GM18873 (cell line): ENCODE data around the gene AKR1C8.
"Not testable (repeated sequence)": the region's sequence is repeated elsewhere in the genome, so short reads cannot be mapped to it uniquely, and the experiment has no call there.

Experiments
- ATAC-seq: cut with Tn5 transposase; IDR thresholded peaks from one replicate; pipeline ENCODE4 v1.9.1; 2021; ENCODE audit warnings: mild to moderate bottlenecking, moderate library complexity, moderate number of reproducible peaks; ENCODE audit not compliant: unreplicated experiment, low FRiP score

AKR1C8 gene

GRCh38 chr10:5175581-5175980 is 9.4 kb downstream of the AKR1C8 start:
- ATAC-seq: not testable (repeated sequence)

GRCh38 chr10:5168897-5169420 is 16.0 kb downstream of the AKR1C8 start:
- ATAC-seq: no peak

- no peak for ATAC-seq
Measured at GRCh38 chr10:5165738-5166137, 19.2 kb downstream of the AKR1C8 start.

GRCh38 chr10:5163487-5163886 is 21.5 kb downstream of the AKR1C8 start:
- ATAC-seq: no peak

DNA sequence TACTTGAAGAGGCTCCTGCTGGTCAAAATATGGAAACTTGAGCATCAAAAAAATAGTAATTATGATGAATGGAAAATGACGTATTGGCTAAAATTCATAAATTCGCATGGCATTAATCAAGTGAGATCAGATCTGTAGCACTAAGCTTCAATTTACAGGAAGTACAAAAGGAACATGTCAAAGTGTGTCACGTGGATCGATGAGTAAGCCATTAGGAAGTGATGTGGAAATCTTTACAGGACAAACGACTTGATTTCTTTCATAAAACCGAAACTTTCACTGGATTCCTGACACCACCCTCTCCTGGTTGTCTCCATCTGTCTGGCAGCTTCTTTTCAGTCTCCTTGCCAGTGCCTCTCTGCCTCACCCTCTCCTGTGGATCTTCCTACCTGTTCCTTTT is 25.8 kb downstream of the AKR1C8 start:
- no peak for ATAC-seq

DNA sequence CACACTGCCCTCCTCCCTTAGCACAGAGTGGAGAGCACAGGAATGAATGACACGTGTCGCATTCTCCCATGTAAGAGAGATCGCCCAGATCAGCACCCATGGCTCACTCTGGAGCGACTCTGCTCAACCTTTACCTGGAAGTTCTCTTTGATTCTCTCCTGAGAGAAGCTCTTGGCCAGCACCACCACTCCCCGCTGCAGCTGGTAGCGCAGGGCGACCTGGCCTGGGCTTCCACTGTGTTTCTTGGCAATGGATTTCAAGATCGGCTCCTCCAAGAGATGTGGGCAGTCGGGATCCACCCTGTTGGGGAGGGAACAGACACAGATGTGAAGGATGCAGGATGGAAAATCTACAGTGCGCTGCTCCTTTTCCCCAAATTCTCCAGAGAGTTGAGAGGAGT is 27.4 kb downstream of the AKR1C8 start:
- no peak for ATAC-seq

DNA sequence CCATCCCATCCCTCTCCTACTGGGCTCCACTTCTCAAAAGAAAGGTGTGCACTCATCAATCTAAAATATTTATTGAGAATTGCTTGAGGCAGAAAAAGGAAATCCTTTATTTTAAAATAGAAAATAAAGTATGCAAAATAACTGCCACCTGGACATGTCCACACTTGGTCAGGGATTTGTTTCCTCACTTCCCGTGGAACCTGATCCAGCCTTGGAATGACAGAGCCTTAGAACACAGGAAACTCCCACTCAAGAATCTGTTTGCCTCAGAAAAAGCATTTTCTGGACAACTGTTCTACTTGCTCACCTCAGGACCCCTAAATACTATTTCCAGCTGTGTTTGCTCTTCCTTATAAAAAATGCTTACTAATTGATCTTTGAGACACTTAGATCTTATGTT is 29.0 kb downstream of the AKR1C8 start:
- no peak for ATAC-seq

DNA sequence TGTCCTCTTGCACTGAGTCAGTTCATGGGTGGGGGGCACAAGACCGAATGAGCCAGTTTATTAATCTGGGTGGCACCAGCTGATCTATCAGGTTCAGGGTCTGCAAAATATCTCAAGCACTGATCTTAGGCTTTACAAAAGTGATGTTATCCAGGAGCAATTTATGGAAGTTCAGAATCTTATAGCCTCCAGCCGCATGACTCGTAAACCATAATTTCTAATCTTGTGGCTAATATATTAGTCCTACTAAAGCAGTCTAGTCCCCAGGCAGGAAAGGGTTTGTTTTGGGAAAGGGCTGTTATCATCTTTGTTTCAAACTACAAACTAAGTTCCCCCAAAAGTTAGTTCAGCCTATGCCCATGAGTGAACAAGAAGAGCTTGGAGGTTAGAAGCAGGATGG is 33.9 kb downstream of the AKR1C8 start:
- ATAC-seq: no peak

DNA sequence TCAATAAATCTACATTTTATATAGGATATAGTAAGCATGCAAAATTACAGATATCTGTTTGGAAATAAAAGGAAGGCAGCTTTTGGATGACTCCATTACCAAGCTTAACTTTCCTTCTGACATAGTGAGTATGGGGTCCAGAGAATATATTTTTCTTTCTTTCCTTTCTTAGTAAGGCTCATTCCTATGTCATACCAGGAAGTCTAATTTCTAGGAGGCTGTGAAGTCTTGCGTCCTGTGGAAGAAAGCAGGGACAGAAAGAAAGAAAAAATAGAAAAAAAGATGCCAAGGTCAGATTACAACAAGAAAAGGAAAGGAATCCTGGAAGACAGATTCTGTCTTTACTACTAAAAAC is 36.3 kb downstream of the AKR1C8 start:
- ATAC-seq: no peak

- no peak for ATAC-seq
Measured at GRCh38 chr10:5147981-5148677, 36.8 kb downstream of the AKR1C8 start.

GRCh38 chr10:5147255-5147980 is 37.5 kb downstream of the AKR1C8 start:
- ATAC-seq: no peak

DNA sequence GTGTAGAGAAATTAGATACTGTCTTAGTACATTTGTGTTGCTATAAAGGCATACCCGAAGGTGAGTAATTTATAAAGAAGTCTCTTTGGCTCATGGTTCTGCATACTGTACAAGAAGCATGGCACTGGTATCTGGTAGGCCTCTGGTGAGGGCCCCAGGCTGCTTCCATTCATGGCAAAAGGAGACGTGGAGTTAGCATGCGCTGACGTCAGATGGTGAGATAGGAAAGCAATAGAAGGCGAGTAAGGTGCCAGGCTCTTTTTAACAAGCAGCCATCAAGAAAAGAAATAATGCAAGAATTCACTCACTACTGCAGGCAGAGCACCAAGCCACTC is 38.1 kb downstream of the AKR1C8 start:
- ATAC-seq: no peak

GRCh38 chr10:5143137-5143536 is 41.8 kb downstream of the AKR1C8 start:
- ATAC-seq: no peak

DNA sequence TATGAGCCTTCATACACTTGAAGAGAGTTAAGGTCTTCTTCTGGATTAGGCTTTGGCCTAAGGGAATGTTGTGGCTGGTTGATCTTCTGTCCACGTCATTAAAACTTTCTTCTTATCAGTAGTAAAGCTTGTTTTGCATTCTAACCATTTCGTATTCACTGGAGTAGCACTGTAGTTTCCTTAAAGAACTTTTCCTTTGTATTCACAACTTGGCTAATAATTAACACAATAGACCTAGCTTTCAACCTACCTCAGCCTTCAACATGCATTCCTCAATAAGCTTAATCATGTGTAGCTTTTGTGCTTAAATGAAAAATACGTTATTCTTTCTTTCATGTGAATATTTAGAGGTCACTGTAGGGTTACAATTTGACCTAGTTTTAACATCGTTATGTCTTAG is 42.8 kb downstream of the AKR1C8 start:
- no peak for ATAC-seq

- ATAC-seq: not testable (repeated sequence)
Measured at GRCh38 chr10:5137699-5138098, 47.3 kb downstream of the AKR1C8 start.

DNA sequence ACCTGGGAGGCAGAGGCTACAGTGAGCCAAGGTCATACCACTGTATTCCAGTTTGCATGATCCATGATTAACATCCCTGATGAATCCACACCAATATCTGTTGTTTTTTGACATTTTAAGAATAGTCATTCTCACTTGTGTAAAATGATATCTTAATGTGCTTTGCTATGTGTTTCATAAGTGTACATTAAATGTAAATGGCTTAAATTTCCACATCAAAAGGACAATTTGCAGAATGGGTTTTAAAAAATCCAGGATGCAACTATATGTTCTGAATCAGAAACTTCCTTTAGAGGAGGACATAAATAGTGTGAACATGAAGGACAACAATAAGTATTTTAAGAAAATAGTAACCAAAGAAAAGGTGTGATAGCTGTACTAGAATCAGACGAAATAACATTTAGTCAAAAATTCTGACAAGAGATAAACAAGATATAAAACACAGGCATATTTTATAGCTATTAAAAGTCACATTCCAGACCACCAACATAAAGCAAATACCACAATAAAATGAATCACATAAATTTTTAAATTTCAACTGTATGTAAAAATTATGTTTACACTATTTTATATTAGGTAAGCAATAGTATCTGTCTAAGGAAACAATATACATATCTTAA is 48.4 kb downstream of the AKR1C8 start:
- no peak for ATAC-seq

- ATAC-seq: no peak
Measured at GRCh38 chr10:5135581-5135980, 49.4 kb downstream of the AKR1C8 start.

DNA sequence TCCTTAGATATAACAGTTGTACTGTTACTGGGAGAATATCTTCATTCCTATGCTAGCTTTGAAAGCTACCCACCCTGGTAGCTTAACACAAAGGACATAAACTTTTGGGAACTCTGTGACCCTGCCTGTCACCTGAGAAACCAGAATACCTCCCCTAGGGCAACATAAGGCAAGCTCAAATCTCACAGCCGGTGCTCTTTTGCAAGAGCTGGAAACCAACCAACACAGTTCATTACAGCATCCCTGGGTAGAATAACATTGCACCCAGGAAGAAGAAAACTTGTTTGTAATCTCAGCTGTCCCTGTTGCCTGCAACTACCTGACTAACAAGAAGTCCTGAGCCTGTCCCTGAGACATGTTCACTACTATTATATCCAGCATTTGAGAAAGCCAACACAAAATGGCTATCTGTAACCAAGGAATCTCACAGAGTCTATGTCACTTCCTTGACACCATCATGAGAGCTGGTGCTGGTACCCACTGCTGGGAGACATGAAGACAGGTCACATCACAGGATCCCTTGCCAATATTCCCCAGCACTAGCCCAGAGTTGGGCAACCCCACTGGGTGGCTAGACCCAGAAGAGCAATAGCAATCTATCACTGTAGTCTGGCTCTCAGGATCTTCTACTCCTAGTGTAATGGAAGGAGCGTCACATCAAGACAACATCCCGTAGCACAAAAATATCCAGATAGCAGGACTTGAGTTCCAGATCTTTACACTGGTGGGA is 59.5 kb downstream of the AKR1C8 start:
- ATAC-seq: no peak

- no peak for ATAC-seq
Measured at GRCh38 chr10:5123886-5124285, 61.1 kb downstream of the AKR1C8 start.

GRCh38 chr10:5119997-5120396 is 65.0 kb downstream of the AKR1C8 start:
- ATAC-seq: not testable (repeated sequence)

DNA sequence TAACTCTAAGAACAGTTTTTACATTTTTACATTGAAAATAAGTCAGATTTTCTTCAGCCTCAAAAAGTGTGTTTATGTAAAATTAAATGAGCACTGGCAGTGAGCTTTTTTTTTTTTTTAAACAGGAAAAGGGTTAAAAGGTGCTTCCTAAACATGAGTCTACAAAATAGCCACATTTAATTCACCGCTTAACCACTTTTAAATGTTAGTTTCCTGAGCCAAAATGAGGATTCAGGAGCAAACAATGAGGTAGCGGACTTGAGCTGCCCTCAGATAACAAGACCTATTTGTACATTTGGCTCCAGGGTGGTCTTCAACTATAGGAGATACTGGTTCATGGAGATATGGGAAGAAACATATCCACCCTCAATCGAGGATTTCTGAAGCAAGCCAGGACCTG is 67.9 kb downstream of the AKR1C8 start:
- ATAC-seq: no peak
